Smooth muscle cell (in vitro differentiated cells): ENCODE measurements around the gene PAIP2. TPM values are rescaled to one million over a fixed set of nuclear protein-coding genes. Genes with fewer than 3 reads are reported as not detected.
"Not testable (repeated sequence)": the region's sequence is repeated elsewhere in the genome, so short reads cannot be mapped to it uniquely, and the experiment has no call there.

Source experiments
- DNase-seq: peaks from one replicate; lab custom pipeline; 2025; ENCODE audit not compliant: unreplicated experiment; lab: John Stamatoyannopoulos, UW
- H2AFZ ChIP-seq: fragments of 200-600 bp; sonication (generic); 2 replicates; pipeline ENCODE4 v1.6.0; 2016; ENCODE audit warnings: antibody characterized with exemption, low read depth, mild to moderate bottlenecking
- H3F3A ChIP-seq: fragments of 200-600 bp; sonication (generic); 2 replicates; pipeline ENCODE4 v1.6.0; 2017; ENCODE audit warnings: antibody characterized with exemption, low read depth
- H3K27ac ChIP-seq: fragments of 200-600 bp; sonication (generic); 2 replicates; pipeline ENCODE4 v1.5.1; 2016; ENCODE audit warnings: low read depth, mild to moderate bottlenecking
- H3K27me3 ChIP-seq: fragments of 200-600 bp; sonication (generic); 2 replicates; pipeline ENCODE4 v1.6.1; 2016; ENCODE audit warnings: low read depth, mild to moderate bottlenecking
- H3K36me3 ChIP-seq: fragments of 200-600 bp; sonication (generic); 2 replicates; pipeline ENCODE4 v1.5.1; 2016; ENCODE audit warnings: low read depth
- H3K4me1 ChIP-seq: fragments of 200-600 bp; sonication (generic); 2 replicates; pipeline ENCODE4 v1.5.1; 2016; ENCODE audit warnings: low read depth
- H3K4me2 ChIP-seq: fragments of 200-600 bp; sonication (generic); 2 replicates; pipeline ENCODE4 v1.6.0; 2016; ENCODE audit warnings: mild to moderate bottlenecking
- H3K4me3 ChIP-seq: fragments of 200-600 bp; sonication (generic); 2 replicates; pipeline ENCODE4 v1.5.1; 2016; ENCODE audit warnings: mild to moderate bottlenecking
- H3K79me2 ChIP-seq: fragments of 200-600 bp; sonication (generic); 2 replicates; pipeline ENCODE4 v1.6.0; 2016; ENCODE audit warnings: low read depth, mild to moderate bottlenecking
- H3K9ac ChIP-seq: fragments of 200-600 bp; sonication (generic); 2 replicates; pipeline ENCODE4 v1.6.0; 2016; ENCODE audit warnings: low read depth
- H3K9me3 ChIP-seq: fragments of 200-600 bp; sonication (generic); replicated peaks from 2 replicates; pipeline ENCODE4 v1.5.1; 2016; ENCODE audit warnings: low read depth
- H4K20me1 ChIP-seq: fragments of 200-600 bp; sonication (generic); 2 replicates; pipeline ENCODE4 v1.6.0; 2016; ENCODE audit warnings: low read depth
- WGBS: methylation state at CpG from one replicate; pipeline ENCODE4 v1.1.7; 2016; ENCODE audit warnings: low lambda C conversion rate; 5-methylcytosine and 5-hydroxymethylcytosine counted together
- polyA plus RNA-seq: library from polyadenylated mRNA; unstranded; fragments of >200 nt; fragmentation: Nextera tagmentation; extraction: Ambion mirVana; gene quantifications from 2 replicates; pipeline ENCODE4 v1.2.1, GENCODE V29; 2016
- total RNA-seq: library from RNA; depleted of rRNA; stranded (reverse); fragments of >200 nt; gene quantifications from 2 replicates; pipeline ENCODE4 v1.2.3, GENCODE V29; 2014
- TF ChIP-seq, protein P1 (sequence below): fragments of 200-600 bp; sonication (generic); IDR thresholded peaks from 2 replicates; pipeline ENCODE4 v1.5.1; 2017; ENCODE audit warnings: borderline replicate concordance, mild to moderate bottlenecking, antibody characterized with exemption; ENCODE audit not compliant: insufficient read depth, poor library complexity, severe bottlenecking

Gene PAIP2
- total and polyA plus RNA-seq, 2 experiments from 2014 or later: 98.1 to 123 TPM

DNA sequence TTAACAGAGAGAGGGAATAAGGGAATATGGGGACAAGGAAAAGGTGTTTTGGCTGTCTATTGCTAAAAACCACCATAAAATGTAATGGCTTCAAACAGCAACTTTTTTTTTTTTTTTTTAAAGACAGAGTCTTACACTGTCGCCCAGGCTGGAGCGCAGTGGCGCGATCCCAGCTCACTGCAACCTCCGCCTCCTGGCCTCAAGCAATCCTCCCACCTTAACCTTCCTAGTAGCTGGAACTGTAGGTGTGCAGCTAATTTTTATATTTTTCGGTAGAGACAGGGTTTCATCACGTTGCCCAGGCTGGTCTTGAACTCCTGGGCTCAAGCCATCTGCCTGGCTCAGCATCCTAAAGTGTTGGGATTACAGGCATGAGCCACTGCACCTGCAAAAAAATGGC lies 66.5 kb downstream of the PAIP2 start:
- Histone ChIP-seq H3K27ac (no peak overlapping the region), H3K36me3 (no peaks in the 10 kb centered on the region), H4K20me1 (no peaks in the 10 kb centered on the region), H3K27me3 (no peaks in the 10 kb centered on the region), H3K9me3 (no peaks in the 10 kb centered on the region), H3K4me3 (no peak overlapping the region), H2AFZ (no peak overlapping the region), H3K9ac (no peak overlapping the region), H3F3A (peaks cover 3% of the 10 kb centered on the region), H3K4me1 (peaks cover 8% of the 10 kb centered on the region), H3K79me2 (no peaks in the 10 kb centered on the region), H3K4me2 (no peak overlapping the region)
- no peak for DNase-seq
- TF ChIP-seq, protein P1, sequence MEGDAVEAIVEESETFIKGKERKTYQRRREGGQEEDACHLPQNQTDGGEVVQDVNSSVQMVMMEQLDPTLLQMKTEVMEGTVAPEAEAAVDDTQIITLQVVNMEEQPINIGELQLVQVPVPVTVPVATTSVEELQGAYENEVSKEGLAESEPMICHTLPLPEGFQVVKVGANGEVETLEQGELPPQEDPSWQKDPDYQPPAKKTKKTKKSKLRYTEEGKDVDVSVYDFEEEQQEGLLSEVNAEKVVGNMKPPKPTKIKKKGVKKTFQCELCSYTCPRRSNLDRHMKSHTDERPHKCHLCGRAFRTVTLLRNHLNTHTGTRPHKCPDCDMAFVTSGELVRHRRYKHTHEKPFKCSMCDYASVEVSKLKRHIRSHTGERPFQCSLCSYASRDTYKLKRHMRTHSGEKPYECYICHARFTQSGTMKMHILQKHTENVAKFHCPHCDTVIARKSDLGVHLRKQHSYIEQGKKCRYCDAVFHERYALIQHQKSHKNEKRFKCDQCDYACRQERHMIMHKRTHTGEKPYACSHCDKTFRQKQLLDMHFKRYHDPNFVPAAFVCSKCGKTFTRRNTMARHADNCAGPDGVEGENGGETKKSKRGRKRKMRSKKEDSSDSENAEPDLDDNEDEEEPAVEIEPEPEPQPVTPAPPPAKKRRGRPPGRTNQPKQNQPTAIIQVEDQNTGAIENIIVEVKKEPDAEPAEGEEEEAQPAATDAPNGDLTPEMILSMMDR: no peak
- 97% methylated on average over 7 of the region's 7 CpGs for WGBS

DNA sequence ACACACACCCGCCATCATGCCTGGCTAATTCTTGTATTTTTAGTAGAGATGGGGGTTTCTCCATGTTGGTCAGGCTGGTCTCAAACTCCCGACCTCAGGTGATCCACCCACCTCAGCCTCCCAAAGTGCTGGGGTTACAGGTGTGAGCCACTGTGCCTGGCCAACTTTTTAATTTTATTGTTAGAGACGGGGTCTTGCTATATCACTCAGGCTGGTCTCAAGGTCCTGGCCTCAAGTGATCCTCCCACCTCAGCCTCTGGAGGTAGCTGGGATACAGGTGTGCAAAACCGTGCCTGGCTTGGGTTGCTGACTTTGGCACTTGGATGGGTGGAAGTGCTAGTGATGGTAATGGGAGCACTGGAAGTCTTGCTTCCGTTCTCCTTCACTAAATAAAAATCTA lies 67.5 kb downstream of the PAIP2 start:
- not testable (repeated sequence) for H4K20me1 ChIP-seq, H3K36me3 ChIP-seq, H3K9me3 ChIP-seq, H3K4me3 ChIP-seq, H3K27me3 ChIP-seq, H3K79me2 ChIP-seq, H3K4me1 ChIP-seq, H3K4me2 ChIP-seq, H2AFZ ChIP-seq, H3F3A ChIP-seq, H3K9ac ChIP-seq, DNase-seq, H3K27ac ChIP-seq
- WGBS: 87% methylated on average over 5 of the region's 5 CpGs

DNA sequence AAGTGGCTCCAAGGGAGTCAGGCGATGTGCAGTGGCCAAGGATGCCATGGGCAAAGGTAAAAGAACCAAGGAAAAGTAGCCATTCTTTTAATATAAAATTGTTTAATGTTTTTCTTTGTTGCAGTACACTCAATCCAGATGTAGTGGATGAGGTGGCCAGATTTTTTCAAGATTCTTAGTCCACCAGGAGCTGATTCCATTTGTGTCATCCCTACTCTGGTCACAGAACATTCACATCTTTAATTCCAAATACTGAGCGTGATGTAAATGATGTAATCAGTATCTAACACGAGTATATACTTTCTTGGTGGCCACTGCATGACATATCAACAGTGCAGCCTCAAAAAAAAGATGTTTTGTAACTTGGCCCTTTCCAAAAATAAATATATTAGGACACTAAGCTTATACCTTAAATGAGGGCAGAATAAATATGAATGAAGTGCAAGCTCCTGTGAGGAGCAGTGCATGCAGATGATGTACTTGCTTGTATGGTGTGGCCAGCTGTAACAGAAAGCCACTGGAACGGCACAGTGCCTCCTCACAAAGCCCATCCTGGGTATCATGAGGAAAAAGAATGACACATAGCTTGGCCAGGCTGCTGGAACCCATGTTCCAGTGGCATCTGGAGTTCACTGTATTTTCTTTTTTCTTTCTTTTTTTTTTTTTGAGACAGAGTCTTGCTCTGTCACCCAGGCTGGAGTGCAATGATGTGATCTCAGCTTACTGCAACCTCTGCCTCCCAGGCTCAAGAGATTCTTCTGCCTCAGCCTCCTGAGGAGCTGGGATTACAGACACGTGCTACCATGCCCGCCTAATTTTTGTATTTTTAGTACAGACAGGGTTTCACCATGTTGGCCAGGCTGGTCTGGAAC lies 68.7 kb downstream of the PAIP2 start:
- Histone ChIP-seq H3K4me2 (no peak overlapping the region), H3K27me3 (no peaks in the 10 kb centered on the region), H3K79me2 (no peaks in the 10 kb centered on the region), H4K20me1 (no peaks in the 10 kb centered on the region), H3K9me3 (no peaks in the 10 kb centered on the region), H2AFZ (no peak overlapping the region), H3K36me3 (no peaks in the 10 kb centered on the region), H3K9ac (no peak overlapping the region), H3K27ac (peak overlapping the region; percentile 51), H3K4me3 (no peak overlapping the region), H3K4me1 (no peaks in the 10 kb centered on the region), H3F3A (no peaks in the 10 kb centered on the region)
- 71% methylated on average over 6 of the region's 6 CpGs for WGBS
- TF ChIP-seq, protein P1: no peak
- DNase-seq: no peak

DNA sequence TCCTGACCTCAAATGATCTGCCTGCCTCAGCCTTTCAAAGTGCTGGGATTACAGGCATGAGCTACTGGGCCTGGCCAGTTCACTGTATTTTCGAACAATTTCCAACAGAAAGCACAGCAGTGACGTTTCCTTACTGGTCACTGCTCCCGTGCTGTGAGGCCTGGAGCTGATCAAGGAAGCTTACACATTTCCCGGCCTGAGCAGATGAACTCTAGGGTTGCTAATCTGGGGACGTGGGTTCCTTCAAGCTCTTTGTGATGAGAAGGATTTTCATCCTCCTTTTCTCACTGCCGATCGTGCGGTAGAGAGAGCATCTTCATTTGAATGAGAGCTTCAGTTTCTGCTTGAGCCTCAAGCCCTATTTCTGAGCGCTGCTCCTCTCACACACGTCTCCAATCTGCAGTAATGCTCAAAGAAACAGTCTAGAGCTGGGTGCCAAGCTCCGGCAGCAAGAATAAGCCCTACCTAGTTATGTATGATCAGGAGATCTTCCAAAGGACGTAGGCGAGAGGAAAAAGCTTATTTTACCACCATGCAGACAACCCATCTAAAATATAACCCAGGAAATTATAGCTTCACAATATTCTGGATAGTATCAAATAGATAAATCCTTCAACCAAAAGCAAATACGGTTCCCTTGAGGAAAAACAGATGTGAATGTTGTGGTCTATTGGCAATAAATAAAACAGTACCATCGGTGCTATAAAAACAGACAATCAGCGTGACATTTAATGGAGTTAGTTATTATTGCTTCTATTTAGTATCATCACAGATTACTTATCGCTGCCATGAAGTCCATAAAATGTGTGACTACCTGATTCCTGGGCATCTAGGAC lies 69.6 kb downstream of the PAIP2 start:
- no peaks in the 10 kb centered on the region for H3K36me3 ChIP-seq
- H3K4me3 ChIP-seq: no peak overlapping the region
- H3F3A ChIP-seq: no peaks in the 10 kb centered on the region
- H3K27ac ChIP-seq: peak overlapping the region; percentile 51
- TF ChIP-seq, protein P1: no peak
- no peaks in the 10 kb centered on the region for H3K9me3 ChIP-seq
- no peak overlapping the region for H2AFZ ChIP-seq
- no peaks in the 10 kb centered on the region for H3K4me1 ChIP-seq
- no peak for DNase-seq
- no peak overlapping the region for H3K9ac ChIP-seq
- 62% methylated on average over 17 of the region's 17 CpGs for WGBS
- H3K4me2 ChIP-seq: no peak overlapping the region
- H3K79me2 ChIP-seq: no peaks in the 10 kb centered on the region
- H3K27me3 ChIP-seq: no peaks in the 10 kb centered on the region
- no peaks in the 10 kb centered on the region for H4K20me1 ChIP-seq
